ENCODE measurements around the gene NAA15.

DNA sequence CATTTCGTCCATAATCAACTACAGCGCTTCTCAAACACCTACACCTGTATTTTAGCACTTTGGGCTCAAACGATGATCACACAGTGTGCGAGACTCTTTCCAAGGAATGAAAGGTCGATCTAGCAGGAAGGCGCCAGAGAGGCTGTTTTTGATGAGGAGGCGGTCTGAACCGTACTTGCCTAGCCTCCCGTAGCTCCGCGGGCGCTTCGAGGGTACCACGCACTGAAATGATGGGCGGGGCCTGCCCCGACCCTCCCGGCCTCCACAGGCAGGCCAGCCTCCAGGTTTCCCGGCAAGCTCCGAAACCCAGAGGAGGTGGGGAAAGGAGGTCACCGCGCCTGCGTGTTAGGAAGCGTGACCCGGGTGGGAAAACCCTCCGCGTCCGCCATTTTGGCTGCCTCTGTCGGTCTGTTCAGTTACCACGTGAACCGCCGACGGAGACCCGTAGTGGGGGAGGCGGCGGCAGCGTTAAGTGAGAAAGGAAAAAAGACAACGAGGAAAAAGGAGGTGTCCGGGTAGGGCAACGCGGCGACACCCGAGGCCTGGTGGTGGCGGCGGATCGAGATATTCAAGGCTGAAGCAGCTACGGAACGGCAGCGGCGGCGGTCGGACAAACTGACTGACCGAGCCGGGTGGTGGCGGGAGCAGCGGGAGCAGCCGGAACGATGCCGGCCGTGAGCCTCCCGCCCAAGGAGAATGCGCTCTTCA is at the start of gene NAA15:
- no peak for TF ChIP-seq CTCF (IDR thresholded peaks at IDR 0.05; ENCODE audit: low read length)
- TF ChIP-seq EZH2 (IDR thresholded peaks at IDR 0.05; ENCODE audit: borderline replicate concordance, low read length): no peak

Data from OCI-LY1 (cell line).